Caki2 (cell line): Measurements from ENCODE around the gene DAZL. TPM values are rescaled to one million over a fixed set of nuclear protein-coding genes. Genes with fewer than 3 reads are reported as not detected.

Experiments used
- DNase-seq: peaks from one replicate; pipeline ENCODE4 v3.0.0-alpha.2; 2015; ENCODE audit warnings: low read depth
- in situ Hi-C: cut with HindIII; loops from 2 replicates; pipeline ENCODE4 v1.10.0; 2016; ENCODE audit warnings: low sequenced_read_pairs, low pct_unique_long_range_greater_than_20kb, mixed read lengths
- total RNA-seq: library from RNA; depleted of rRNA; stranded (reverse); fragments of >200 nt; shearing (Covaris generic); gene quantifications from 2 replicates; pipeline ENCODE4 v1.2.3, GENCODE V29; 2014; ENCODE audit warnings: low replicate concordance; rRNA removed

DAZL gene
- total RNA-seq, 1 experiment from 2014 or later: not detected

DNA sequence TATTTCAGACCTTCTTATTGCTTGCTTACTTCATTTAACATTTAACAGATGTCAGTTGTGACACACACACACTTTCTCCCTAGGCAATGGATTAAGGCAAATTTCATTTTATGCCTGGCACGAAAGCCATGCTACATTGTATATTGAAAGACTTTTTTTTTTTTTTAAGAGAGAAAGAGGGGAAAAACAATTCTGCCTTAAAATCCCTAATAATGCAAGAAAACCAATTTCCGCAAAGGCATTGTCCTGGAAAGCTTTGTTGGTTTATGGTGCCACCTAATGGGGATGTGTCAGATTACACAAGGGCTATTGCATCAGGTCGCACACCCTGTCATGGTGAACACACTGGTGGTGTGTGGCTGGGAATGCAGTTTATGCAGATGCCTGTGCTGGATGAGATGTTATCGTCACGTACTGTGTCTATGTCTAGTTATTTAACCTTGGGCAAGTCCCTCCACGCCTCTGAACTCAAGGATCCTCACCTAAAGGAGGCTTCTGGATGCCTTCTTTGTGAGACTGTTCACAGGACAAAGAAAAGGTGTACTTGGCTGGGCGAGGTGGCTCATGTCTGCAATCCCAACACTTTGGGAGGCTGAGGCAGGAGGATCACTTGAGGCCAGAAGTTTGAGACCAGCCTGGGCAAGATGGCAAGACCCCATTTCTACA is 54.4 kb downstream of the DAZL start:
- peak; percentile 60 for DNase-seq
- in situ Hi-C loops: no loop called here

DNA sequence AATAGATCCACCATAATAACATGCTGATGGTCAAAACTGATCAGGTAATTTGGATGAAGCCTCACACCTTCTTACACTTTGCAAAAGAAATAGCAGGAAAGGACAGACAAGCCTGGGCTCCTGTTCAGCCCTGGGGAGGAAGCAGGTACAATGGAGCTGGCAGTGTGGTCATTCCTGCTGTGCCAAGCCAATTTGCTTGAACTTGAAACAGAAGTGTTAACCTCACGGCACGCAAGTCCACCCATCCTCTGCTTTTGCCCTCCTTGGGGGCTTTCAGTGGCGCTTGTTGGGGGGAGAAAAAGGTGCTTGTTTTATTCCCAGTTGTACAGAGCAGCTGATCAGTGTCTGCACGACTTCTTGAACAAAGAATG is 54.9 kb downstream of the DAZL start:
- no peak for DNase-seq
- in situ Hi-C loops: no loop called here

DNA sequence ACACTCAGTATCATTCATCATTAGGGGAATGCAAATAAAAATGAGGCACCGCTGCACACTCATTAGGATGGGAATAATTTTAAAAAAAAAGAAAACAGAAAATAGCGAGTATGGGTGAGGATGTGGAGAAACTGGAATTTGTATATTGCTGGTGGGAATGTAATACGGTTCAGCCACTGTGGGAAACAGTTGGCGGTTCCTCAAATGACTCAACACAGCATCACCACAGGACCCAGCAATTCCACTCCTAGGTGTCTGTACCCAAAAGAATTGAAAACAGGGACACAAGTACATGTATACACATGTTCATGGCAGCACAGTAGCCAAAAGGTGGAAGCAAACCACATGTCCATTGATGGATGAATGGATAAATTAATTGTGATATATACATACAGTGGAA is 56.5 kb downstream of the DAZL start:
- DNase-seq: no peak
- in situ Hi-C loops: no loop called here

DNA sequence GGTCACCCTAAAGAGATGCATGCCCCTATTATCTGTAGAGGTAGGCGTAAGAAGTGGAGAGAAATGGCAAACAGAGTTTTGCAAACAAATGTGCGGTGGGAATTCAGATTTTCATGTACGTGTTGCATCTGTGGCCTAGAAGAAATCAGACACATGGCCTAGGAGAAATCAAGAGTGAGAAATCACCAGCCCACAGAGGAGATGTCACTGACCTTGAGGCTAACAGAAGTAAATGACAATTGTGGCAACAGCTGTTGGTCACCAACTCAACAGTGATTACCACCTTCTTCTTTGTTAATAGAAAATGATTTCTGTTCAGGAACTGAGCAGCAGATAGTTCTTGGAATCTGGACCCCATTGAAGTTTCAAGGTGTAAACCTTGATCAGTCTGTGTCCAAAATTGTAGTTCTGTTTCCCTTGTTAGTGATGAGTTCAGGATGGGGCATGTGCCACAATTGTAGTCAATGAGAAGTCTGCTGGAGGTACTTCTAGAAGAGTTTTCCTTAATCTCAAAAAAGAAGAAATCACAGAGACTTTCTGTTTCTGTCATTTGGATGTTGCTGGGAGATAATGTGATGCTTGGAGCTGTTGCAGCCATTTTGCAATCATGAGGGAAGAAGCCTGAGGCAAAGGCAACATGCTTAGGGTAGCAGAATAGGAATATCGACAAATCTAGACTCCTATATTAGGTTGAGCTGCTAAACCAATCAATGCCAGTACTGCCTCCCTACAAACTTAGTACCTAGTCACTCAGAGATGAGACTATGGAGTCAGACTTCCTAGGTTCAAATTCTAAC is 57.5 kb downstream of the DAZL start:
- DNase-seq: no peak
- in situ Hi-C loops: no loop called here

DNA sequence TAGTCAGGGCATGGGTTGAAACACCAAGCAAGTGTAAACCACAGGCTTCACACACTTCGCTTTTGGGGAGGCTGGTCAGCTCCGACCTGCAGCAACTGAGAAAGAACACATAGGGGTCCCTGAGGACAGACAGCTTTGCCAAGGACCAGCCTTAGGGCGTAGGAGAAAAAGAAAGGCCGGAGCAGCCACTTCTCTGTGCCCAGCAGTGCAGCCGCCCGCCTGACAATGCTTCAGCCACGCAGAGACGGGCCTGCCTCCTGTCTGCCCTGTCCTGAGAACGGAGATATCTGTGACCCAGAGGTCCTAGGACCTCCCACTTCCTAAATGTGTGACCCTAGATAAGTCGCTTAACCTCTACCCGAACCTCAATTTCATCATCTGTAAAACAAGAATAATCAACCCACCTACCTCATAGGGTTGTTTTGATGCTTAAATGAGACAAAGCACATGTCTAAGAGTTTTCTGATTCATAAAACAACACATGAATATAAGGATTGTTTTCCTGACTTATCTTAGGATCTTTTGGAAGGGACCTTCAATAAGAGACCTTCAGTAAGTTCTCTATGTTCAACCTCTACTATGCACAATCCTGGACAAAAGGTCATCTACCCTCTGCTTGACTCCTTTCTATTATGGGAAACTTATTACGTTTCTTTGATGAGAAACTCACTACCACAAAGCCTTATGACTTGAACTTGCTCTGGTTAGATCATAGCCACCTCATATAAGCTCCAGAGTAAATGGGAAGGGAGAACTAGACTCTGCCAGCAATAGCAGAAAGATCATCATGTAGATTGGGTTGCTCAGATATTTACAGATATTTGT is 58.8 kb downstream of the DAZL start:
- in situ Hi-C loops: no loop called here
- no peak for DNase-seq

DNA sequence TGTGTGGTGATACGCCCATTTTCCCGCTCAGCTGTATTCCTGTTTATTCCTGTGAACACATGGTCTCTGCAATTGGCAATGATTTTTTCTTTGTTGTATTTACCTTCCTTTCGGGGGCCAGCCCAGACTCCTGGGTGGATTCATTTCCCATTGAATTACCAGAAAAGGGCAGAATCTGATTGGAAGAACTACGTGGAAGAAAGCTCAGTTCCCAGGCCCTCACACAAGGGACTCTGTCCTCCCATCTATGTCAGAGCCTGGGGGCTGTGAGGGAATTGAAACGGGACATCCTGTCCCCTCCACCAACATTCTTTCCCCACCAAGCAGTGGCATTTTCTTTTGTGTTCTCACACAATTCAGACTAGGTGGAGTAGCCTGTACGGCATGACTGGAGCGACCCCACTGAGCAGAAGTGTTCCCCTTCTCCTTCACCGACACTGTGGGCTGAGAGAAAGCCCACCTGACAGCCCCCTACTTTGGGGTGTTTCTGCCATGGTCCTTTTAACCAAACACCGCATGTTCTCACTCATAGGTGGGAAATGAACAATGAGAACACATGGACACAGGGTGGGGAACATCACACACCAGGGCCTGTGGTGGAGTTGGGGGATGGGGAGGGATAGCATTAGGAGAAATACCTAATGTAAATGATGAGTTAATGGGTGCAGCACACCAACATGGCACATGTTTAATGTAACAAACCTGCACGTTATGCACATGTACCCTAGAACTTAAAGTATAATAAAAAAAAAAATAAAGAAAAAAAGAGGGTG is 59.6 kb downstream of the DAZL start:
- in situ Hi-C loops: no loop called here
- DNase-seq: no peak

DNA sequence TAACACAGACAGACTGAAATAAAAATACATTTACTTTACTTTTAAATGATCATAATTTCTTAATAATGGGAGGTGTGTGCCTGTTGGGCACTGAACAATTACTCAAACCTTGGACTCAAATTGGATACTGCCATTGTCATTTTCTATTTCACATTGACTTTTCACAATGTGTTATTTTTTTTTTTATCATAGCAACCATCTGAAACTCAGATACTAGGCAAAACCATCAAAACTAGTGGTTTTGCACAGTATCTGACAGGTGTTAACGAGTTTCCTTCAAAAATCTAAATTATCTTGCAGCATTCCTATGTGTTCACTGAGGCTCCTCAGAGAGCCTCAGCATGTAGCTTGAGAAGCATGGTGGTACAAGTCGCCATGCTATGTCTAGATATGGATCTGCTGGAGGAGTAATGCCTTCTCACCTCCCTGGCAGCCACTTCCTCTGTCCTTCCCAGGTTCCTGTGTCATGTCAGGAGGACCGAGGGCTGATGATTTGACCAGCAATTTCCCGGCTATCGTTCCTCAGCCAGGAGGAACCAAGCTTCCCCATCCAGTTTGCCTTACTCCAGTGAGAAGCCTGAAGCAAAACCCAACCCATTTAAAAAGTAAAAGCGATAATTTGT is 61.9 kb downstream of the DAZL start:
- no peak for DNase-seq
- in situ Hi-C loops: no loop called here

DNA sequence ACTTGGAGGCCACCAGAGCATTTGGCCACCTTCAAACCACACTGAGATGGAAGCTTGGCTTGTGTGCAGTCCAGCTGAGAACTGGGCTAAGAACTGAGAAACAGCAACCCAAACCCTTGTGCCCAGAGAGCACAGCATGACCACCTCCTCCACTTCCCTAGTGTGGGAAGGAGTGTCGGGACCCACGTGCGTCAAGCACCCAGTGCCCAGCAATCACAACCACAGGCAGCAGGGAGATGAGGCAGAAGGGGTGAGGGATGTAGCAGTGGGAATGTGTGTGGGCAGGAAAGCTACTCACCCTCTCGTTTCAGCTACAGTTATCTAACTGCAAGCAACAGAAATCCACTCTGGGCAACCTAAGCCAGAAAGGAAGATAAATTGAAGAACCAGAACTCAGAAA is 66.7 kb downstream of the DAZL start:
- DNase-seq: no peak
- in situ Hi-C loops: no loop called here

DNA sequence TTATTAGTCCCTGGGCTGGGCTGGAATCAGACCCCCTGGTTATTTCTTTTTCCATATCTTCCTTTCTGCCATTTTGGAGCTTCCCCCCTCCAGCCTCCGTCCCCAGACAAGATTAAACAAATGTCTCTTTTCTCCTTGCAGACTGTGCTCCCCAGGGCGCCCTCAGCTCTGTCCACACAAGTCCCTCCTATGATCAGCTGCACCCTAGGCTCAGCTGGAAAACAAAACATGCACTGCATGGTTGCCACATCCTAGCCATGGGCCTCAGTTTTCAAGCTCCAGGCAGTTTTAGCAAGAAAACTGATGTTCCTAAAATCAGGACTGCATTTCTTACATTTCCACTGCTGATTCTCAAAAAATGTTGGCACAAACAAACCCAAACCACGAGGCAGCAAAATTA is 68.2 kb downstream of the DAZL start:
- in situ Hi-C loops: no loop called here
- DNase-seq: no peak

Other genes starting within 250 kb of the DAZL start
- 6.0 and 9.7 TPM in 2 replicates for gene RFTN1, start 91.7 kb downstream of the DAZL start, total RNA-seq